ENCODE data around the gene ARHGEF38. TPM values are rescaled to one million over a fixed set of nuclear protein-coding genes. Genes with fewer than 3 reads are reported as not detected.

ARHGEF38 gene
- total RNA-seq, 1 donor from 2014 or later, result 20.6 TPM

GRCh38 chr4:105588252-105588651, 35.8 kb downstream of the ARHGEF38 start:
- Histone ChIP-seq H3K27ac (no peak overlapping the region), H3K9me3 (no peaks in the 10 kb centered on the region), H3K27me3 (ENCODE audit: low read depth) (no peaks in the 10 kb centered on the region), H3K4me1 (peaks cover 9% of the 10 kb centered on the region), H3K4me3 (no peak overlapping the region), H3K36me3 (no peaks in the 10 kb centered on the region)
- intact Hi-C loops (cut with DNase I), result no loop called here
- DNase-seq (no peak), ATAC-seq (no peak)
- TF ChIP-seq CTCF (IDR thresholded peaks at IDR 0.05), result no peak

GRCh38 chr4:105591573-105591972, 39.2 kb downstream of the ARHGEF38 start:
- Histone ChIP-seq H3K4me1 (no peaks in the 10 kb centered on the region), H3K4me3 (no peak overlapping the region), H3K27ac (no peak overlapping the region), H3K36me3 (no peaks in the 10 kb centered on the region), H3K27me3 (ENCODE audit: low read depth) (no peaks in the 10 kb centered on the region), H3K9me3 (no peaks in the 10 kb centered on the region)
- intact Hi-C loops (cut with DNase I), result no loop called here
- TF ChIP-seq CTCF (IDR thresholded peaks at IDR 0.05), result no peak
- DNase-seq (no peak), ATAC-seq (no peak)

- no peak for DNase-seq
- Histone ChIP-seq H3K4me3 (no peak overlapping the region), H3K9me3 (no peaks in the 10 kb centered on the region), H3K4me1 (no peaks in the 10 kb centered on the region), H3K27me3 (ENCODE audit: low read depth) (no peaks in the 10 kb centered on the region), H3K36me3 (no peaks in the 10 kb centered on the region), H3K27ac (peak overlapping the region; percentile 20)
- no peak for TF ChIP-seq CTCF (IDR thresholded peaks at IDR 0.05)
- intact Hi-C loops (cut with DNase I), result no loop called here
- ATAC-seq, result peak; percentile 77 to 92
Observed at GRCh38 chr4:105594099-105595010, 41.9 kb downstream of the ARHGEF38 start.

- Histone ChIP-seq H3K9me3 (no peaks in the 10 kb centered on the region), H3K27me3 (ENCODE audit: low read depth) (no peaks in the 10 kb centered on the region), H3K4me1 (no peaks in the 10 kb centered on the region), H3K4me3 (no peak overlapping the region), H3K36me3 (no peaks in the 10 kb centered on the region), H3K27ac (no peak overlapping the region)
- intact Hi-C loops (cut with DNase I), result no loop called here
- DNase-seq, result no peak
- no peak for TF ChIP-seq CTCF (IDR thresholded peaks at IDR 0.05)
- no peak for ATAC-seq
Observed at GRCh38 chr4:105596684-105597083, 44.3 kb downstream of the ARHGEF38 start.

GRCh38 chr4:105598052-105598451, 45.6 kb downstream of the ARHGEF38 start:
- no peaks in the 10 kb centered on the region for H3K4me1 ChIP-seq
- H3K9me3 ChIP-seq, result no peaks in the 10 kb centered on the region
- no peak for DNase-seq
- H3K36me3 ChIP-seq, result no peaks in the 10 kb centered on the region
- no peak overlapping the region for H3K27ac ChIP-seq
- TF ChIP-seq CTCF (IDR thresholded peaks at IDR 0.05), result no peak
- intact Hi-C loops (cut with DNase I), result no loop called here
- H3K4me3 ChIP-seq, result no peak overlapping the region
- H3K27me3 ChIP-seq (ENCODE audit: low read depth), result no peaks in the 10 kb centered on the region
- no peak for ATAC-seq
